ENCODE data around the gene CHCHD3. TPM values are rescaled to one million over a fixed set of nuclear protein-coding genes. Genes with fewer than 3 reads are reported as not detected.

The CHCHD3 gene
- total RNA-seq, 1 donor from 2014 or later, result 71.0 TPM

DNA sequence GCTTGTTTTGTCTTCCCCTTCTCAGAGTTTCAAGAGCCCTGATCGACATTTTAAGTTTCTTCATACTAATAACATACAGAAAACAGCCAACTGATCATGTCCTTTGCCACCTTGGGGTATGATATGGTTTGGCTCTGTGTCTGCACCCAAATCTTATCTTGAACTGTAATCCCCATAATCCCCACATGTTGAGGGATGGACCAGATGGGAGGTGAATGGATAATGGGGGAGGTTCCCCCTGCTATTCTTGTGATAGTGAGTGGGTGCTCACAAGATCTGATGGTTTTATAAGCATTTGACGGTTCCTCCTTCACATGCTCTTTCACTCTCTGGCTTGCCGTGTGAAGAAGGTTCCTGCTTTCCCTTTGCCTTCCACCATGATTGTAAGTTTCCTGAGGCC is 190.3 kb downstream of the CHCHD3 start:
- no peak for DNase-seq (ENCODE audit: extremely low spot score, unreplicated experiment)
- H3K27ac Mint-ChIP-seq, result no peak overlapping the region
- TF ChIP-seq, protein P1, sequence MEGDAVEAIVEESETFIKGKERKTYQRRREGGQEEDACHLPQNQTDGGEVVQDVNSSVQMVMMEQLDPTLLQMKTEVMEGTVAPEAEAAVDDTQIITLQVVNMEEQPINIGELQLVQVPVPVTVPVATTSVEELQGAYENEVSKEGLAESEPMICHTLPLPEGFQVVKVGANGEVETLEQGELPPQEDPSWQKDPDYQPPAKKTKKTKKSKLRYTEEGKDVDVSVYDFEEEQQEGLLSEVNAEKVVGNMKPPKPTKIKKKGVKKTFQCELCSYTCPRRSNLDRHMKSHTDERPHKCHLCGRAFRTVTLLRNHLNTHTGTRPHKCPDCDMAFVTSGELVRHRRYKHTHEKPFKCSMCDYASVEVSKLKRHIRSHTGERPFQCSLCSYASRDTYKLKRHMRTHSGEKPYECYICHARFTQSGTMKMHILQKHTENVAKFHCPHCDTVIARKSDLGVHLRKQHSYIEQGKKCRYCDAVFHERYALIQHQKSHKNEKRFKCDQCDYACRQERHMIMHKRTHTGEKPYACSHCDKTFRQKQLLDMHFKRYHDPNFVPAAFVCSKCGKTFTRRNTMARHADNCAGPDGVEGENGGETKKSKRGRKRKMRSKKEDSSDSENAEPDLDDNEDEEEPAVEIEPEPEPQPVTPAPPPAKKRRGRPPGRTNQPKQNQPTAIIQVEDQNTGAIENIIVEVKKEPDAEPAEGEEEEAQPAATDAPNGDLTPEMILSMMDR (conservative IDR thresholded peaks at IDR 0.05), result no peak
- no peaks in the 10 kb centered on the region for H3K9me3 Mint-ChIP-seq
- H3K4me3 Mint-ChIP-seq, result no peak overlapping the region
- peaks cover 23% of the 10 kb centered on the region for H3K36me3 Mint-ChIP-seq
- H3K27me3 Mint-ChIP-seq, result no peaks in the 10 kb centered on the region
- H3K4me1 Mint-ChIP-seq (ENCODE audit: unreplicated experiment), result no peaks in the 10 kb centered on the region

DNA sequence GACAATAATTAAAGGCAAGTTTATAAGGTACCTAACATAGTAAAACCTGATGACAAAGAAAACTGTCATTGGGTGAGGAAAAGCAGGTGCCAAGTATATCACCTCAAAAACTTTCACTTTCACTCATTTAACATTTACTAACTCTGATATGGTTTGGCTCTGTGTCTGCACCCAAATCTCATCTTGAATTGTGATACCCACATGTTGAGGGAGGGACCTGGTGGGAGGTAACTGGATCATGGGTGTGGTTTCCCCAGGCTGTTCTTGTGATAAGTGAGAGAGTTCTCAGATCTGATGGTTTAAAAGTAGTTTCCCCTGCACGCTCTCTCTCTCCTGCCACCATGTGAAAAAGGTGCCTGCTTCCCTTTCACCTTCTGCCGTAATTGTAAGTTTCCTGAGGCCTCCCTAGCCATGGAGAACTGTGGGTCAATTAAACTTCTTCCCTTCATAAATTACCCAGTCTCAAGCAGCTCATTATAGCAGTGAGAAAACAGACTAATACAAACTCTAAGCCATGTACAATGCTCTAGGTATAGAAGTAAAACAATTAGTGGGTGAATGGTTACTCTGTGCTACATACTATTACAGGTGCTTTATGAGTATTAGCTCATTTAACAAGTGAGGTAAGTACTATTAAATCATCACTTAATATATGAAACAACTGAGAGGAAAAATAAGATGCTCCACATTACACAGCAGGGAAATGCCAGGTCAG is 199.0 kb downstream of the CHCHD3 start:
- H3K27me3 Mint-ChIP-seq, result no peaks in the 10 kb centered on the region
- no peaks in the 10 kb centered on the region for H3K9me3 Mint-ChIP-seq
- H3K4me1 Mint-ChIP-seq (ENCODE audit: unreplicated experiment), result peaks cover 12% of the 10 kb centered on the region
- no peak for DNase-seq (ENCODE audit: extremely low spot score, unreplicated experiment)
- TF ChIP-seq, protein P1 (conservative IDR thresholded peaks at IDR 0.05), result no peak
- H3K27ac Mint-ChIP-seq, result no peak overlapping the region
- no peak overlapping the region for H3K4me3 Mint-ChIP-seq
- peaks cover 13% of the 10 kb centered on the region for H3K36me3 Mint-ChIP-seq

DNA sequence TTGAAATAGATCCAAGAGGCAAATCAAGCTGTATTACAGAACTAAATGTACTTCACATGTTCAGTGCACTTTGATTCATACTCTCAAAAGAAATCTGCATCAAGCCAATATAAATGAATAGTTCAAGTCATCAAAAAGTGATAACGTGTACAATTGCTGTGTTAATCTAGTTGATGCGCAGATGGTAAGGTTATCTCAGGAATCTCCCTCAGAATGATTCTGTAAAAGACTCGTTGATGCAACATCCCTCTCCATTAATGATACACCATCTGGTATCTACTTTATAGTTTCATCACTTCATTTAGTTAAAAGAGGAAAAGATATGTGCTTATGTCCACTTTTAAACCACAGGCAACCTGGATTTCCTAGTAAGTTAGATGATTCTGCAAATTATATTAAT is 200.6 kb downstream of the CHCHD3 start:
- no peak for DNase-seq (ENCODE audit: extremely low spot score, unreplicated experiment)
- TF ChIP-seq, protein P1 (conservative IDR thresholded peaks at IDR 0.05), result no peak
- peaks cover 13% of the 10 kb centered on the region for H3K36me3 Mint-ChIP-seq
- H3K4me3 Mint-ChIP-seq, result no peak overlapping the region
- peaks cover 26% of the 10 kb centered on the region for H3K4me1 Mint-ChIP-seq (ENCODE audit: unreplicated experiment)
- no peak overlapping the region for H3K27ac Mint-ChIP-seq
- no peaks in the 10 kb centered on the region for H3K9me3 Mint-ChIP-seq
- no peaks in the 10 kb centered on the region for H3K27me3 Mint-ChIP-seq

DNA sequence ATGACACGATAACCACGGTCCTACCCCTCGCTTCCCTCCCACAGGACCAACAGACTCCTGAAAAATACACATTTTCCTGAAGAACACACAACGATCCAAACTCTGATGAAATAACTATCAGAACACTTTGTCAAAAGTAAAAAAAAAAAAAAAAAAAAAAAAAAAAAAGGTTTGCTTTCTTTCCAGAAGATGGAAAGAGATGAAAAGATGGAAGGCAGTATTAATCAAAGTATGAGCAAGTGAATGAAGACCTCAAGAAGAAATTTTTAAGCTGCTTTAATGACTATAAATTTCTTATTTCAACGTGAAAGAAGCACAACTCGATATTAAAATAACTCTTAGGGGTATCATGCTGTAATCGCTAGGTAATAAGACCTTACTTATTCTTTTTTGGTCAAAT is 202.3 kb downstream of the CHCHD3 start:
- no peak overlapping the region for H3K4me3 Mint-ChIP-seq
- H3K4me1 Mint-ChIP-seq (ENCODE audit: unreplicated experiment), result peaks cover 27% of the 10 kb centered on the region
- no peaks in the 10 kb centered on the region for H3K9me3 Mint-ChIP-seq
- TF ChIP-seq, protein P1 (conservative IDR thresholded peaks at IDR 0.05), result no peak
- no peak overlapping the region for H3K27ac Mint-ChIP-seq
- no peak for DNase-seq (ENCODE audit: extremely low spot score, unreplicated experiment)
- H3K27me3 Mint-ChIP-seq, result no peaks in the 10 kb centered on the region
- H3K36me3 Mint-ChIP-seq, result peaks cover 12% of the 10 kb centered on the region

DNA sequence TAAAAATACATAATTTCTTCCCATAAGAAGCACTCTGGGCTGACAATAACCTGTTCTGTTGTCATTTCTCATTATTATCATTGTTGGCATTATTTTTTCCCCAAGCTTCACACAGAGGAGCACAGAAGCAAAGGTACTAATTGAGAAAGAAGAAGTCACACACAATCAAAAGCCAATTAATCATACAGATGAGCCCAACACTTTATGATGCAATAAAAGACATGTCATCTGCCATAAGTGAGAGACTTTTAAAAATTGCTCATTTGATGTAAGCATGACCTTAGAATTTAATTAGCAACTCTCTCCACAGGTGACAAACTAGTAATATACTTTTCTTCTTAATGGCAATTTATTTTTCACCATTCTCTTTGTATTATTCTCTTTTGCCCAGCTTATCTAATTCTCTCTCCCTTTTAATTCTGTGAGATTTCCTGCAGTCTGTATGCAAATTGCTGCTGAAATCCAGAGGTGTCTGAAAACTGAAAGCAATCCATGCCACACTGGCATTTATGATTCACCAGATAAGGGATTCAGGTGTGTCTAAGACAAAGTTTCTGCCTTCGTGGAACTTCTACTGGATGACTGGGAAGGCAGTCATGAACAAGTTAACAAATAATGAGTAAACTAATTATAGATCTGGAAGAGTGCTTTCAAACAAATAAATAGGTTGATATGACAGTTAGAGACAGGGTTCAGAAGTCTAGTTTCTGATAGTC is 203.5 kb downstream of the CHCHD3 start:
- H3K27ac Mint-ChIP-seq, result no peak overlapping the region
- no peaks in the 10 kb centered on the region for H3K27me3 Mint-ChIP-seq
- H3K36me3 Mint-ChIP-seq, result peaks cover 8% of the 10 kb centered on the region
- no peak for DNase-seq (ENCODE audit: extremely low spot score, unreplicated experiment)
- TF ChIP-seq, protein P1 (conservative IDR thresholded peaks at IDR 0.05), result no peak
- no peak overlapping the region for H3K4me3 Mint-ChIP-seq
- peaks cover 27% of the 10 kb centered on the region for H3K4me1 Mint-ChIP-seq (ENCODE audit: unreplicated experiment)
- no peaks in the 10 kb centered on the region for H3K9me3 Mint-ChIP-seq
